Hypothalamus (tissue), 51 donors: ENCODE measurements around the gene FTCD.
"Not testable (repeated sequence)": the region's sequence is repeated elsewhere in the genome, so short reads cannot be mapped to it uniquely, and the experiment has no call there.

Experiments
- DNase-seq, 51 donors: peaks; one replicate each; lab custom pipeline; 2025; lab: John Stamatoyannopoulos, UW

The FTCD gene

GRCh38 chr21:46116189-46116775, 39.1 kb downstream of the FTCD start:
- no peak for DNase-seq

- no peak for DNase-seq
Measured at GRCh38 chr21:46115441-46116188, 39.8 kb downstream of the FTCD start.

- no peak for DNase-seq
Measured at GRCh38 chr21:46114963-46115362, 40.4 kb downstream of the FTCD start.

DNA sequence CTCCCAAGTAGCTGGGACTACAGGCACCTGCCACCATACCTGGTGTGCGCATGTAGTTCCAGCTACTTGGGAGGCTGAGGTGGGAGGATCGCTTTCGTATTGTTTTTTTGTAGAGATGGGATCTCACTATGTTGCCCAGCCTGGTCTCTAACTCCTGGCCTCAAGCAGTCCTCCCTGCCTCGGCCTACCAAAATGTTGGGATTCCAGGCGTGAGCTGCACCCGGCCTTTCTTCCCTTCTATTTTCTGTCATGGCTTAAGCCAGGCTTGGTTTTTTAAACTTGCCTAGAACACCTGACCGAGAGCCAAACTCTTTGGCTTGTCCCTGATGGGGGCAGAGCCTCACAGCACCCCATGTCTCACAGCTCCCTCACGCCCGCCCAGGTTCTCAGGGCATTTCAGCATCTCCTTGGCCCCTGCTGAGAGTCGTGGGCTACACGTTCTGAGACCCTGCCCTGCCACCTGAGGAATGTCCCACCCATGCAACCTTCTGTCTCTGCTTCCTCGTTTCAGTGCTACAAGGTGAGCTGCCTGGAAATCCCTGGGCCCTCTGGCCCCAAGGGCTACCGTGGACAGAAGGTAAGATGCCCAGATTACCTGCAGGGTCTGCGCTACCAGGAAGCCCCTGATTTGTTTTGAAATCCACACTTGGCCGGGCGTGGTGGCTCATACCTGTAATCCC, 41.7 kb downstream of the FTCD start:
- DNase-seq = no peak

- DNase-seq = no peak
Measured at GRCh38 chr21:46112725-46113215, 42.6 kb downstream of the FTCD start.

GRCh38 chr21:46111857-46112724, 43.3 kb downstream of the FTCD start:
- no peak for DNase-seq

DNA sequence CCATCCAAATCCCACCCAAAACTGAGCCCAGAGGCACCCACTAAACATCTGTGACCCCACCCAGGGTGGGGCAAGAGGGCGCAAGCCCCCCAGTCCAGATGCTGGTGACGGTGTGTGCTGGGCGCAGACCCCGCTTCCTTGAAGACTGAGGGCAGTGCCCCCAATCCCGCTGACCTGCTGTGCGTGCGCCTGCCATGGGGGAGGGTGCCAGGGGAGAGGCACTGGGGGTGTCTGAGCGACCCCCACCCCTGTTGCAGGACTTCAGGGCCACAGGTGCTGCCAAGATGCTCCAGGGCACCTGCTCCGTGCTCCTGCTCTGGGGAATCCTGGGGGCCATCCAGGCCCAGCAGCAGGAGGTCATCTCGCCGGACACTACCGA, 44.2 kb downstream of the FTCD start:
- no peak for DNase-seq

- DNase-seq = peak in 3 of 51 donors; percentile 7 to 41 (median 18)
Measured at GRCh38 chr21:46110499-46111192, 44.7 kb downstream of the FTCD start.

DNA sequence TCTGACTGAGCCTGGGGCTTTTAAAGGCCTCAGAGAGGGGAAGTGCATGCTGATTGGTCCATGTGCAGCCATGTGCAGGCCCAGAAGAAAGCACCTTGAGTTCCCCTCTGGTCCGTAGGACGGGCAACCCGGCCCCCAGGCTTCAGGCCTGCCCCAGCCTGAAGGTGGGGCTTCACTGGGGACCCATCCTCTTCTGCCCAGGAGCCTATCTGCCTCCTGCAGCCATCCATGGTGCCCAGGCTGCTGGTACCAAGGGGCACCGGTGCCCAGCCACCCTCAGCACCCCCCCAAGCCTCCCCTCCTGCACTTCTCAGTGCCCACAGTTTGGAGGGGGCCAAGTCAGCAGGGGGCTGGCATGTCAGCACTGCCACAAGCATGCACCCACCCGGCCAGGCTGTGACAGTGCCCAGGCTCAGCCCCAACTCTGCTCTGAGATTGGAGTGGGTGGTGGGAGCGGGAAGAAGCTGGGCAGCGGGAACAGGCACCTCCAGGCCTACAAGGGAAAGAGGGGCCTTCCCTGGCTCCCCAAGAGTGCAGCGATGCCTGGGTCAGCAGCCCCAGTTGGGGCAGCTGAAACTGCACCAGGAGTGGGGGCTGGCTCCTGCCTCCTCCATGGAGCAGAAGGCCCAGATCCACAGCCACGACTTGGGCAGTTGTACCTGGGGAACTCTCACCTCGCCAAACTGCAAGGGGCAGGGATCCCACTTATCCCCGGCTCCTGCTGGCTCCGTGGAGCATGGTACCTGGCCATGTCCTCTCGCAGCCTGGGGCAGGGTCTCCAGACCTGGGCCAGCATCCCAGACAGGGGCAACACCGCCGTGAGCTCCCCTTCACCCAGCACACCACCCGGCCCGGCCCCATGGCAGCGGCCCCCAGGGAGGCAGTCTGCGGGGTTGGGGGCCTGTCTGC, 45.8 kb downstream of the FTCD start:
- DNase-seq = no peak

- no peak for DNase-seq
Measured at GRCh38 chr21:46108827-46109312, 46.5 kb downstream of the FTCD start.

- DNase-seq = not testable (repeated sequence)
Measured at GRCh38 chr21:46107376-46107775, 48.0 kb downstream of the FTCD start.

GRCh38 chr21:46104104-46104503, 51.3 kb downstream of the FTCD start:
- no peak for DNase-seq

DNA sequence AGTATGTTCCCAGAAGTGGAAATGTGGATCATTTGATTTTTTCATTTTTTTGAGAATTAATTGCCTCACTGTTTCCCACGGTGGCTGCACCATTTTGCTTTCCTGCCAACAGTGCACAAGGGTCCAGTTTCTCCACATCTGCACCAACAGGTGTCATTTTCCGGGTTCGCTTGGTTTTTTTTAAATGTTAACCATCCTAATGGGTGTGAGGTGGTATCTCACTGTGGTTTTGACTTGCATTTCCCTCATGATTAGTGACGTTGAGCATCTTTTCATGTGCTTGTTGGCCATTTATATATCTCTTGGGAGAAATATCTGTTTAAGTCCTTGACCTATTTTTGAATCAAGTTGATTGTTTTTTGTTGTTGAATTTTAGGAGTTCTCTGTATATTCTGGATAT, 54.5 kb downstream of the FTCD start:
- no peak for DNase-seq

DNA sequence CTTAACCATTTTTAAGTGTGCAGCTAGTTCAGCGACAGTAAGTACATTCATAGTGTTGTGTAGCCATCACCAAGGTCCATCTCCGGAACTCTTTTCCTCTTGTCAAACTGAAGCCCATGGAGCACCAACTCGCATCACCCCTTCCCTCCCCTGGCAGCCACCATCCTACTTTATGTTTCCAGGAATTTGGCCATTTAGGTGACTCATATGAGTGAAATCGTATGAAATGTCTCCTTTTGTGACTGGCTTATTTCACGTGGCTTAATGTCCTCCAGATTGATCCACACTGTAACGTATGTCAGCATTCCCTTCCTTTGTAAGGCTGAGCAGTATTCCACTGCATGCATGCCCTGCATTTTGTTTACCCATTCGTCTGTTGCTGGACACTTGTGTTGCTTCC, 55.0 kb downstream of the FTCD start:
- no peak for DNase-seq

GRCh38 chr21:46100020-46100419, 55.4 kb downstream of the FTCD start:
- no peak for DNase-seq

DNA sequence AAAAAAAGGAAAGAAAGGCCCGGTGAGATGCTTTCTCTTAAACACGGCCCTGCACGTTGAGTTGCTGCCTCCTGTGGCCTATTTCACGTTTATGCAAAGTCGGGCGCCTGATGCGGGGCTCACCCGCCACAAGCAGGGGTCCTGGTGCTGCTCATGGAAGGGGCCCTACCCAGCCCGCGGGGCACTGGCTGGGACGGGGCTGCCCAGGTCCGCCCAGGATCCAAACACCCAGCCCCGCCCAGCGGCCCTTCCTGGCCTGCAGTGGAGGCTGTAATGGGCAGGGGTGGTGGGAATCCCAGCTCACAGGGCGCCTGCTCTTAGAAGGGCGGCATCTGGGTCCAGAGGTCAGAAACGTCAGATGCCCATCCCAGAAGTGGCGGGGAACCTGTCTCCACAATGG, 55.9 kb downstream of the FTCD start:
- no peak for DNase-seq

DNA sequence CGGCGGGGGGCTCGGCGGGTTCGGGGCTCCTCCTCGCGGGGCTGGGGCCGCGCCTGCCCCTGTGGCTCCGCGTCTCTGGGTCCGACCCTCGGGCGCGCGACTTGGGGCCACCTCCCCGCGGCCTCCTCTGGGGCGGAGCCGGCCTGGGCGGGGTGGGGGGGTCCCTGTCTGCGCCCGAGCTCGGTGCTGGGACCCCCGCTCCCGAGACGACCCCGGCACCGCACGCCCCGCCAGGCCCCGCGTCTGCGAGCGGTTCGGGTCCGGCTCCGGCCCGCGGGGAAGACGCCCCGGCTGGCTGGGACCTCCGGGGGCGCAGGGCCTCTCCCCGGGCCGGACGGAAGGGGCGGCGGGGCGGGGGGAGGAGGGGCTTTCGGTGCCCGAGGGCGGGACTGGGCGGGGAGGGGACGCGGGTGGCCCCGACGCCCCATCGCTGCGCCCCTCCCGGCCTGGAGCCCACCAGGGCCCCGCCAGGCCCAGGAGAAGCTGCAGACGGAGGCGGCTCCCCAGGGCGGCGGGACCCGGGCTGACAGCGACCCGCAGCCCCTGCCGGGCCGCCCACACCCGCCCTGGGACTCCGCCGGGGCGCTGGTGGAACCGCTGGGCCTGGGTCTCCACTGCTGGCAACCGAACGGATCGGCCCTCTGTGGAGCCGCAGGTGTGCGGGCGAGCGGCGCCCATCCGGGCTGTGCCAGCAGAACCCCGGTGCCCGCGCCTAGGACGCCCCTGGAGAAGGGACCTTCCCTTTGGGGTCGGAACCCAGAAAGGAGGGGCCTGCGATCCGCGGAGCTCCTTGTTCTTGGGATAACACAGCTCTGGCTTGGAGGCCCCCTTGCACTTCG, 56.9 kb downstream of the FTCD start:
- DNase-seq = no peak
